Activated CD4-positive, alpha-beta T cell treated with anti-CD3 and anti-CD28 coated beads, Interleukin-2, amount 10 ng/mL, durations not matched to agents 7 days and 5 days (primary cell): ENCODE results near the gene POLR3F. TPM values are rescaled to one million over a fixed set of nuclear protein-coding genes. Genes with fewer than 3 reads are reported as not detected.

ENCODE experiments used
- CTCF ChIA-PET: fragments of 350-600 bp; sonication (Branson Sonifier 250); formaldehyde crosslinking; loops from one replicate; lab custom pipeline; 2021; ENCODE audit warnings: antibody characterized with exemption; lab: Charles Lee
- POLR2A ChIA-PET: fragments of 350-600 bp; sonication (Branson Sonifier 250); formaldehyde crosslinking; loops from one replicate; lab custom pipeline; 2021; ENCODE audit warnings: antibody characterized with exemption; lab: Charles Lee
- DNase-seq: peaks from one replicate; pipeline ENCODE4 v3.0.0-alpha.2; 2020
- H3K27ac Mint-ChIP-seq: one replicate; pipeline ENCODE4 v1.8.0; 2021; ENCODE audit warnings: mild to moderate bottlenecking, moderate library complexity, mixed read lengths
- H3K27me3 Mint-ChIP-seq: one replicate; pipeline ENCODE4 v1.8.0; 2021; ENCODE audit warnings: mixed read lengths
- H3K36me3 Mint-ChIP-seq: one replicate; pipeline ENCODE4 v1.8.0; 2021; ENCODE audit warnings: low read depth, mixed read lengths
- H3K4me1 Mint-ChIP-seq: one replicate; pipeline ENCODE4 v1.8.0; 2021; ENCODE audit warnings: mixed read lengths
- H3K4me3 Mint-ChIP-seq: one replicate; pipeline ENCODE4 v1.8.0; 2021; ENCODE audit warnings: mild to moderate bottlenecking, moderate library complexity, mixed read lengths
- H3K9me3 Mint-ChIP-seq: one replicate; pipeline ENCODE4 v1.8.0; 2021; ENCODE audit warnings: mixed read lengths
- total RNA-seq, 2 experiments: library from RNA; stranded (reverse); gene quantifications; one replicate each; pipeline ENCODE4 v1.2.3, GENCODE V29; 2021

Gene POLR3F, protein sequence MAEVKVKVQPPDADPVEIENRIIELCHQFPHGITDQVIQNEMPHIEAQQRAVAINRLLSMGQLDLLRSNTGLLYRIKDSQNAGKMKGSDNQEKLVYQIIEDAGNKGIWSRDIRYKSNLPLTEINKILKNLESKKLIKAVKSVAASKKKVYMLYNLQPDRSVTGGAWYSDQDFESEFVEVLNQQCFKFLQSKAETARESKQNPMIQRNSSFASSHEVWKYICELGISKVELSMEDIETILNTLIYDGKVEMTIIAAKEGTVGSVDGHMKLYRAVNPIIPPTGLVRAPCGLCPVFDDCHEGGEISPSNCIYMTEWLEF
- total RNA-seq = 1 to 10 TPM; 8.1 to 9.3 TPM

DNA sequence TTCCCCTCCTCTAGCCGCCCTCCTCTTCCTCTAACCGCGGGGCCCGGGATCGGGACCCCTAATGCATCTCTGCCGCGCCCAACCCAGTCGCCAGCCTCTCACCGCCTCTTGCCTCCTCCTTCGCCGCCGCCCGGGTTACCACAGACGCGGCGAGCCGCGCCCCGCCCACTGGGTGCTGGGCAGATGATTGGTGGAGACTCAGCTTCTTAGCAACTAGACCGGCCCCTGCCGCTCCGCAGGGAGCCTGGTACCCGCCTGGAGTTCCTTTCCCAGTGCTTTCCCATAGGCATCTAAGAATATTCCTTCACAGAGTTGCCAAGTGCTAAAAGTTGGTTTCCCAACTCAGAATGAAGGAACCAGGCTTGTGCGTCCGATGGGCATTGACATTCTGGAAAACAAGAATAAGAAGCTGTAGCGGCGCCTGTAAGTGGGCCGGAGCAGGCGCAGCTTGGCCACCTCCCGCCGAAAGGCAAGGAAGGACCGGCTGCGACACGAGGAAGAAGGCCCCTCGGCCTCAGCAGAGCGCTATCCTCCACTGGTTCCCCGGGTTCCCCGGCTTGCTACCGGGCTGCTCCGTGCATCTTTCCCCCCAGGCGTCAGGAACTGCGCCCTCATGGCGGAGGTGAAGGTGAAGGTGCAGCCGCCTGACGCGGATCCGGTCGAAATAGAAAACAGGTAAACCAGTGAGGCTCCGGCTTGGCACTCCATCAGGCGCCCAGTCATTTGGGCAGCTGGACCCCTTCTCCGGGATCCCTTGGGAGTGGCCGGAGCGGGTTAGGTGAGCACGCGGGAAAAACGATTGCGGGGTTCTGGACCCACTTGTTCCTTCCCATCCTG lies at the start of gene POLR3F, which contains the start of gene DZANK1:
Gene POLR3F, plus strand, starts transcription at position 497 of the 837 bp plus-strand sequence. Its CDS starts 117 bp downstream, at position 614.
Gene DZANK1, minus strand, starts transcription at position 137 of the 837 bp plus-strand sequence. CDS start 1,672 bp downstream, outside the sequence.
- H3K4me1 Mint-ChIP-seq = peaks cover 26% of the 10 kb centered on the region
- H3K36me3 Mint-ChIP-seq = peaks cover 7% of the 10 kb centered on the region
- CTCF ChIA-PET = interaction anchor here (0.5 to 1.3 kb wide), 4 partner anchors 9 to 178 kb away, joined by 3 to 6 read pairs (median 4); partner anchors contain the start of genes RBBP9 and ZNF133
- peak; percentile 95 for DNase-seq
- peak within 1 kb of the TSS; percentile 92 for H3K27ac Mint-ChIP-seq
- H3K4me3 Mint-ChIP-seq = peak within 1 kb of the TSS; percentile 88
- POLR2A ChIA-PET = interaction anchor here (1.1 kb wide), 1 partner anchor 40 kb away, joined by 3 read pairs; no protein-coding TSS in a partner anchor
- no peaks in the 10 kb centered on the region for H3K27me3 Mint-ChIP-seq
- H3K9me3 Mint-ChIP-seq = no peaks in the 10 kb centered on the region

DNA sequence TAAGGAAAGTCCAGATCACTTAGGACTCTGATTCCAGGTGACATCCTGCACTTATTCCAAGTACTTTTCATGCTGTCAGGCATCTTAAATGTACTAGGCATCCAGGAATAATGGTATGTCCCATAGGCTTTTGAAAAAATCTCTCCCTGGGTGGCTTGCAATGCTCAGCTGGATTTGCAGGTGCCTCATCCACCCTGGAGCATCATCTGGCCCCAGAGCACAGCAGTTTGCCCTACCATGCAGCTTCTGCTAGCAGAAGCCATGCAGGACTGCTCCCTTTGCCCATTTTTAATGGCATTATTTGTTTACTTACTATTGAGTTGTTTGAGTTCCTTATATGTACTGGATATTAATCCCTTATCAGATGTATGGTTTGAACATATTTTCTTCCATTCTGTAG lies 45.6 kb upstream of the POLR3F start:
- H3K9me3 Mint-ChIP-seq = no peaks in the 10 kb centered on the region
- DNase-seq = no peak
- no peak overlapping the region for H3K4me3 Mint-ChIP-seq
- ChIA-PET CTCF (no interaction called here), POLR2A (no interaction called here)
- H3K27ac Mint-ChIP-seq = no peak overlapping the region
- no peaks in the 10 kb centered on the region for H3K36me3 Mint-ChIP-seq
- no peaks in the 10 kb centered on the region for H3K27me3 Mint-ChIP-seq
- no peaks in the 10 kb centered on the region for H3K4me1 Mint-ChIP-seq

DNA sequence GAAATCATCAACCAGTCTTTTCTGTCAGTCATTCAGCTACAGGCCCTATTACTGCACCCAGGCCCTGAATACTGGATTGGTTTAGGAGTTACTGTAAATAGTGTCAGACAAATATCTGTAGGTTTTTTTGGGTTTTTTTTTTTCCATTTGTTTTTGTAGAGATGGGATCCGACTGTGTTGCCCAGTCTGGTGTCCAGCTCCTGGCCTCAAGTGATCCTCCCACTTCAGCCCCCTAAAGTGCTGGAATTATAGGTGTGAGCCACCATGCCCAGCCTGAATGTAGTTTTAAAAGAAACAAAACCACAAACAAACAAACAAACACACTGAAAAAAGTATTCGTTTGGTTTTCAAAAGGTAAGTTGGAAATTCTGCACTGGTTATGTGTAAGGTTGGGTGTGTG lies 40.0 kb upstream of the POLR3F start:
- Mint-ChIP-seq H3K4me1 (no peaks in the 10 kb centered on the region), H3K4me3 (no peak overlapping the region), H3K27me3 (no peaks in the 10 kb centered on the region), H3K27ac (no peak overlapping the region), H3K36me3 (no peaks in the 10 kb centered on the region), H3K9me3 (no peaks in the 10 kb centered on the region)
- CTCF ChIA-PET = no interaction called here
- DNase-seq = no peak
- POLR2A ChIA-PET = no interaction called here

DNA sequence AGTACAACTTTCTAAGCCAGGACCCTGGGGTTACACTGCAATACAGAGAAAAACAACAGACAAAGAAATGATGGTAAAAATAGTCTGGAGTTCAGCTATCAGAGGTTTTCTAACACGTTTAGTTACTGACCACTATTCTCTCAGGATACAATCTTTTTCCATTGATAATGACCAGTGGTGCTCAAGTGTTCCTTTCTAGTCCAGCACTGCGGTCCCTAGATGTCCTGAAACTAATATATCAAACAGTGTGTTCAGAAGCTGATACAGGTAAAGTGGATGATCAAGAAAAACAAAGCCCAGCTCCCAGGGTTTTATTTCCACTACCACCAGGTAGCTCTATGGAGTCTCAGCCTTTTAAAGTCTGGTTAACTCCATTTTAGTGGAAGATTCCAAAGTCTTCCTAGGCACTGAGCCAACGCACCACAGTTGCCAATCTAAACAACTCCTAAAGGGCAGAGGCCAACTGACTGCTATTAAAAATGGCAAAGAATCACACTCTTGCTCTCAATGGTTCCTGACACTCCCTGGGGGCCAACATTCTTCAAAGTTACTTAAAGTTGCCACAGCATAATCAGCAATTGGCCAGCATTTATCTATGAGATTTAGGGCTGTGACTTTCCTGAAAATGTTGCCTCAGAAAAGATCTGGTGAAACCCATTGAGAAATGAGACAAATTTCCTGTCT lies 38.6 kb upstream of the POLR3F start:
- no peak for DNase-seq
- Mint-ChIP-seq H3K4me1 (no peaks in the 10 kb centered on the region), H3K27ac (no peak overlapping the region), H3K27me3 (no peaks in the 10 kb centered on the region), H3K36me3 (no peaks in the 10 kb centered on the region), H3K4me3 (no peak overlapping the region), H3K9me3 (no peaks in the 10 kb centered on the region)
- CTCF ChIA-PET = no interaction called here
- POLR2A ChIA-PET = no interaction called here

DNA sequence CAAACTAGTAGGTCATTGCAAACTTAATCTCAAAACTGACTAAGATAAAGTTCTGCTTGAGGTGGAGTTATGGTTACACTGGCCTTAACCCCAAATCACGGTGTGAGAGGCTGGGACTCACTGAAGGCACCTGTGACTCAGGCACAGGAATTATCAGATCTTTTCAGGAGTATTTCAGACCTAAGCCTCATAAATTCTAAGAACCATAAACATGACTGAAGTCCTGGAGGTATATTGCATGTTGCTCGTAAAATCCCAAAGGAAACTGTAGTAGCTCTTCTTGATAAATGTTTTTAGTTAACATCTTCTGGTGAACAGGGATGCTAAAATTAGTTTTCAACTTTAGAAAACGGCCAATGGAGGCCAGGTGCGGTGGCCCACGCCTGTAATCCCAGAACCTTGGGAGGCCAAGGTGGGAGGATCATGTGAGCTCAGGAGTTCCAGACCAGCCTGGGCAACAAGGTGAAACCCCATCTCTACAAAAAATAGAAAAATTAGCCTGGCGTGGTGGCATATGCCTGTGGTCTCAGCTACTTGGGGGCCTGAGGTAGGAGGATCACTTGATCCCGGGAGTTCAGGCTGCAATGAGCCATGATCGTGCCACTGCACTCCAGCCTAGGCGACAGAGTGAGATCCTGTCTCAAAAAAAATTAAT lies 36.9 kb upstream of the POLR3F start:
- Mint-ChIP-seq H3K4me3 (no peak overlapping the region), H3K27ac (no peak overlapping the region), H3K9me3 (no peaks in the 10 kb centered on the region), H3K36me3 (no peaks in the 10 kb centered on the region), H3K27me3 (no peaks in the 10 kb centered on the region), H3K4me1 (no peaks in the 10 kb centered on the region)
- no peak for DNase-seq
- ChIA-PET POLR2A (no interaction called here), CTCF (no interaction called here)

DNA sequence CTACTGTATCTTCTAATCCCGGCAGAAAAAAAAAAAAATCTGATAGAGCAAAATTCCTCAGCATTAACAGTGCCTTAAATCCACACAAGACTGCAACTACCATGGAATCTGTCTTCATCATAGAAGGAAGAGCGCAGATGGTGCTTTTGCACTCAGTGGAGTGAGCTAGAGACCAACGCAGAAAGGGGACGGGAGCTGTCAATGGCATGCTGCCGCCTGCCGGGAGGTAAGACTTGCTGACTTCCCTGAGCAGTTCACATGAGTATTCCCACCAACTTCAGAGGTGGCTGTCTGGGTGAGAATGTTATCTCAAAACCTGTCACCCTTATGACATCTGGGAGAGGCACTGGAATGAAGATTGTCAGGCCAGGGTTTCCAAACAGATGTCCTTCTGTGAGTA lies 36.0 kb upstream of the POLR3F start:
- ChIA-PET POLR2A (no interaction called here), CTCF (no interaction called here)
- Mint-ChIP-seq H3K4me3 (no peak overlapping the region), H3K4me1 (no peaks in the 10 kb centered on the region), H3K27me3 (no peaks in the 10 kb centered on the region), H3K9me3 (no peaks in the 10 kb centered on the region), H3K36me3 (no peaks in the 10 kb centered on the region), H3K27ac (no peak overlapping the region)
- DNase-seq = no peak

DNA sequence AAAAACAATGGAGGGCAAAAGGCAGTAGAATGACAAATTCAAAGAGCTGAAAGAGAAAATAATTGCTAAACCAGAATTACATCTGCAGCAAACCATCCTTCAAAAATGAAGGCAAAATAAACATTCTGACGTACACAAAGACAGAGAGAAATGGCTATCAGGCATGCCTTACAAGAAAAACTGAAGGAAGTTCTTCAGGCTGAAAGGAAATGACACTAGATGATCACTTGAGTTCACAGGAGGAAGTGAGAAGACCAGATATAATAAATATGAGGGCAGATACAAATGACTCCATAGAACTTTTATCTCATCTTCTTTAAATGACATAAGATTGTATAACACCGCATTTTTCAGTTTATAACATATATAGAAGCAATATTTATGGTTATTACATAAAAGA lies 30.3 kb upstream of the POLR3F start:
- H3K9me3 Mint-ChIP-seq = no peaks in the 10 kb centered on the region
- no peak overlapping the region for H3K4me3 Mint-ChIP-seq
- ChIA-PET CTCF (interaction anchor here (0.5 kb wide), 1 partner anchor 32 kb away, joined by 3 read pairs; no protein-coding TSS in a partner anchor), POLR2A (no interaction called here)
- no peak overlapping the region for H3K27ac Mint-ChIP-seq
- H3K4me1 Mint-ChIP-seq = peaks cover 6% of the 10 kb centered on the region
- H3K27me3 Mint-ChIP-seq = no peaks in the 10 kb centered on the region
- no peak for DNase-seq
- H3K36me3 Mint-ChIP-seq = no peaks in the 10 kb centered on the region

DNA sequence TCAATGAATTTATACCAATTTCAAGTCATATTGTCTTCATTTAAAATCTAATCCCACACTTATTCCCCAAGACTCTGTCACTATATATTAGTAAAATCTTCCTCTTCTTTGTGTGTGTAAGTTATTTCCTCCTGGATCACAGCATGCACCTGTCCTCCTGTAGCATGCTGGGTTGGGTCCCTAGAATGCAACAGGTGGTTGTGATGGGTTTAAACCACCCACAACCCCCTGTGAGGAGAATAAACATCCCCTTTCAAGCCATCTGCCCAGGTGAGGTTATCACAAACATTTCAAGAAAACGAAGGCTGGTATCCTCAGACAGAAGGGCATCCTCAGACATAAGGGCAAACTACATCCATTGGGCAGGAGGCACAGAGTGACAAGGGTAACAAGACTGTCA lies 26.8 kb upstream of the POLR3F start:
- peaks cover 6% of the 10 kb centered on the region for H3K4me1 Mint-ChIP-seq
- H3K27ac Mint-ChIP-seq = no peak overlapping the region
- no peaks in the 10 kb centered on the region for H3K9me3 Mint-ChIP-seq
- H3K36me3 Mint-ChIP-seq = no peaks in the 10 kb centered on the region
- POLR2A ChIA-PET = no interaction called here
- H3K4me3 Mint-ChIP-seq = no peak overlapping the region
- no peak for DNase-seq
- H3K27me3 Mint-ChIP-seq = no peaks in the 10 kb centered on the region
- CTCF ChIA-PET = interaction anchor here (1.6 kb wide), 1 partner anchor 17 kb away, joined by 4 read pairs; no protein-coding TSS in a partner anchor

DNA sequence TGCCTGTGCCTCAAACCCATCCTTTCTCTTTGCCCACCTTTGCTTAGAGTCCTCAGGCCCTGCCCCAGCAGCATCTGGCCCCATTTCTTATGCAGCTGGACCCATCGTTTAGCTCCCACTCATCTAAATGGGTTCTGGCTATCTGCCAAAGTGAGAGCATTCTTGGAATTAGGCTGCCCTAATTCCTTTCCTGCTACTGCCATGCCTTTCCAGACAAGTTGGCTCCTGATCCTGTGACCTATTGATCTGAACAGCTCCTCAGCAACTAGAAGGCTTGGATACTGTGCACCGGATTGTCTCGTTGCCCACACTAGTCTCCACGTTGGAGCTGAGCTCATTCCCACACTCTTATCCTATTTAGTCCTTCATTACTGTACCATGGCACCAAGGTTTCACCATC lies 23.3 kb upstream of the POLR3F start:
- Mint-ChIP-seq H3K36me3 (no peaks in the 10 kb centered on the region), H3K4me1 (no peaks in the 10 kb centered on the region), H3K27me3 (no peaks in the 10 kb centered on the region), H3K9me3 (no peaks in the 10 kb centered on the region), H3K4me3 (no peak overlapping the region), H3K27ac (no peak overlapping the region)
- ChIA-PET POLR2A (interaction anchor here (0.6 kb wide), 1 partner anchor 478 kb away, joined by 4 read pairs; no protein-coding TSS in a partner anchor), CTCF (interaction anchor here (0.9 kb wide), 1 partner anchor 32 kb away, joined by 3 read pairs; no protein-coding TSS in a partner anchor)
- DNase-seq = no peak

DNA sequence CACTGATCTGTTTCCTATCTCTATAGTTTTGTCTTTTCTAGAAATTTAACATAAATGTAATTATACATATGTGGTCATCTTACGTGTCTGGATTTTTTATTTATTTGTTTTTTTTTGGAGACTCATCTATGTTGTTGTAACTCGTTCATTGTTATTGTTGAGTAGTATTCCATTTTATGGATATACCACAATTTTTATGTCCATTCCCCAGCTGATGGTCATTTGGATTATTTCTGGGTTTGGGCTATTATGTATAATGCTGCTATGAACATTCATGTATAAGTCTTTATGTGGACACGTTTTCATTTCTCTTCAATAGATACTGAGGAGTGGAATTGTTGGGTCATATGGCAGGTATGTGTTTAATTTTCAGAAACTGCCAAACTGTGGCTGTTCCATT lies 10.6 kb upstream of the POLR3F start:
- Mint-ChIP-seq H3K36me3 (no peaks in the 10 kb centered on the region), H3K9me3 (no peaks in the 10 kb centered on the region), H3K4me3 (no peak overlapping the region), H3K27me3 (no peaks in the 10 kb centered on the region), H3K4me1 (no peaks in the 10 kb centered on the region), H3K27ac (no peak overlapping the region)
- DNase-seq = no peak
- CTCF ChIA-PET = interaction anchor here (1.8 kb wide), 1 partner anchor 17 kb away, joined by 4 read pairs; no protein-coding TSS in a partner anchor
- POLR2A ChIA-PET = no interaction called here

DNA sequence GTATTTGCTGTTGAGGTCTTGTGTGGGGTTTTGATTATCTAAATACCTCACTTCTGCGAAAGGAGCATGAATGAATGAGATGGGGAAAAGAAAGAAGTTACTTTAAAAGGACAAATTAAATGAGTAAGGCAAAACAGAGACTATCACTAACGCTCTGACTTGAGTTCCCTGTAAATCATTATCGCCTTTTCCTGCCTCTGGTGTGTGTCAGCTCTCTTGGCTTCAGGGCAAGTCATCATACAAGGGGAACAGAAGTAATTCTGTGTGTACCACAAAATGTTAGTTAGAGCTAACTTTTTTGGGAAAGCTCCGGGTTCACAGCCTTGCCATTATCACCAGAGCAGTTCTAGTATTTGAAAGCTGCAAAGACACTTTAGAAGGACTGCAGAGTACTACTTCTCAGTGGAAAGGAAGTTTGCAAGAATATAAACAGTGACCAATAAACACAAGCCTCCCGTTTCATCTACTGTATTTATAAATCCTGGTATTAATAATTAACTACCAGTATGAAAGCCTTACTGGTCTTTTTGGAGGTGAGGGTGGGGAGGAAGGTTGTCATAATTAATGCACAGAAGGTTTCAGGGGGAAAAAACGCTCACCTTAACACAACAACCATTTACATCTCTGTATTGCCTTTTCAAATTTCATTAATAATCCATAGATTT lies 1.5 kb upstream of the POLR3F start:
- Mint-ChIP-seq H3K4me3 (peak overlapping the region; percentile 88), H3K27ac (no peak overlapping the region), H3K36me3 (peaks cover 3% of the 10 kb centered on the region), H3K9me3 (no peaks in the 10 kb centered on the region), H3K27me3 (no peaks in the 10 kb centered on the region), H3K4me1 (peaks cover 26% of the 10 kb centered on the region)
- ChIA-PET CTCF (interaction anchor here (0.7 kb wide), 1 partner anchor 53 kb away, joined by 3 read pairs; no protein-coding TSS in a partner anchor), POLR2A (no interaction called here)
- DNase-seq = no peak
